Adipose tissue (tissue), 3 donors: ENCODE results near the gene MARF1. TPM values are rescaled to one million over a fixed set of nuclear protein-coding genes. Genes with fewer than 3 reads are reported as not detected.
A peak's percentile ranks its signal among the peaks of the same experiment; 100 is the strongest.
"Not testable (repeated sequence)": the region's sequence is repeated elsewhere in the genome, so short reads cannot be mapped to it uniquely, and the experiment has no call there.

ENCODE experiments used
- H3K27ac ChIP-seq: one replicate; pipeline ENCODE4 v1.5.1; 2013; ENCODE audit warnings: low read depth, low read length
- WGBS, 3 donors: extraction: QIAGEN DNeasy Blood & Tissue Kit; methylation state at CpG; one replicate each; pipeline ENCODE4 v1.1.7; 2013; 5-methylcytosine and 5-hydroxymethylcytosine counted together
- polyA plus RNA-seq, 3 donors: library from polyadenylated mRNA; stranded (reverse); fragments of 200-250 nt; gene quantifications; one replicate each; pipeline ENCODE4 v1.2.3, GENCODE V29; 2013
- donor health status: healthy with polysubstance abuse.
- donor health status: Bipolar disorder and iron deficiency.
- donor health status: healthy.

Gene MARF1
- polyA plus RNA-seq, 3 donors = 11.3 to 27.6 (median 14.7) TPM

GRCh38 chr16:15658556-15658955, 15.6 kb upstream of the MARF1 start:
- H3K27ac ChIP-seq = no peak overlapping the region
- WGBS, 3 donors = 95% methylated on average over 5 of the region's 5 CpGs

- WGBS, 3 donors = 86 to 90% (median 89%) methylated on average over 6 of the region's 6 CpGs
- H3K27ac ChIP-seq = no peak overlapping the region
Observed at GRCh38 chr16:15658149-15658548, 15.2 kb upstream of the MARF1 start.

GRCh38 chr16:15655561-15655960, 12.6 kb upstream of the MARF1 start:
- WGBS, 3 donors = 96 to 99% (median 97%) methylated on average over 3 of the region's 6 CpGs
- H3K27ac ChIP-seq = not testable (repeated sequence)

DNA sequence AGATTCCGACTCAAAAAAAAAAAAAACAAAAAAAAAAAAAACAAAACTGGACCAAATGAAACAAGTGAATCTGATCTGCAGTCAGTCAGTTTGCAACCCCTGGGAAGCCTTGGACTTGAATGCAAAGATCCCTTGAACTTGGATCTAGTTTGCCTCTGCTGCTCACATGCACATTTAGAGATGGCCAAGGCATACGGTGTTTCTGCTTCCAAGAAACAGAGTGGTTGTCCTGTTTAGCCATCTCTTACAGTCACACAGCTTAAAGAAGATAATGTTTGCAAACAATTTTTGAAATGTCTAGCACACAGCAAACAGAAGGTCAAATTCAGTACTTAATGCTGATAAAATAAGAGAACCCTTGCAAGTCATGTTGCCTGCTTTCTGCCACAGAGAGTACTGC, 11.6 kb upstream of the MARF1 start:
- H3K27ac ChIP-seq = no peak overlapping the region

DNA sequence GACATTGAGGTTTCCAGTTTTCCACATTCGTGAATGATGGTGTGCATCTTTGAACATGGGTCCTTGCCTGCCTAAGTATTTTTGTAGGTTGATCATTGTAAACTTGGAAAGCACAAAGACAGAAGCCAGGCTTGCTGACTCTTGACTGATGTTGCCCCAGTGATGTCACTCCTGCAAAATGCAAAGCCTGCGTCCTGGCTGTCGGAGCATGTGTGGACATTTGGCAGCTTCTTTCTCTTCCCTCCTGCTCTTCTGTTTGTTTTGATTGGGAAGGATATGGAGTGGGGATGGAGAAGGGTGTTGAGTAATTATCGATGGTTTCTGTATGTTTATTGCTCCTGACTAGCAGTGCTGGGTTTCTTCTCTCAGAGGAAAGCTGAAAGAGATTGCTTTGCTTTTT, 10.3 kb upstream of the MARF1 start:
- no peak overlapping the region for H3K27ac ChIP-seq
- 32 to 44% (median 37%) methylated on average over 4 of the region's 4 CpGs for WGBS, 3 donors

More for the DNA sequence above, 11.6 kb upstream of the MARF1 start:
- WGBS, 3 donors = 76 to 82% (median 81%) methylated on average over 2 of the region's 2 CpGs

DNA sequence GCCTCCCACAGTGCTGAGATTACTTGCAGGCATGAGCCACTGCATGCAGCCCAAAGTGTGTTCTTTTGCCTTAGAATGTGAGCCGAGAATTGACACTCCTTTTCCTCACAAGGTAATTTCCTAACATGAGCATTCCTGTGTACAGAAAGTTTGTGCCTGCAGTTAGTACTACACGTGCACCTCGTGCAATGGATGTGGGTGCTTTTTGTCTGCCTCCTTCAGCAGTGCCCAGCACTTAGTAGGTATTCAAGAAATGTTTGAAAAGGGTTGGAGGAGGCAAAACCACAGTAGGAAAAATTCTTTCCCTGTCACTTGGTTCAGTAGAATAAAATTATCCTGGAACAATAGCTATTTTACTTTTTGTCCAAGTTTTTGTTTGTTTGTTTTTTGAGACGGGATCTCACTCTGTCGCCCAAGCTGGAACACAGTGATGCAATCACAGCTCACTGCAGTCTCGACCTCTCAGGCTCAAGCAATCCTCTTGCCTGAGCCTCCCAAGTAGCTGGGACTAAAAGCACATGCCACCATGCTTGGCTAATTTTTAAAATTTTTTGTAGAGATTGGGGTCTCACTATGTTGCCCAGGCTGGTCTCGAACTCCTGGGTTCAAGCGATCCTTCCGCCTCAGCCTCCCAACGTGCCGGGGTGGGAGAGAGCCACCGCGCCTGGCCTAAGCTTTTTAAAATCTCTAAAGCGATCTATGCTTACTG, 9.5 kb upstream of the MARF1 start:
- no peak overlapping the region for H3K27ac ChIP-seq
- 86 to 91% (median 90%) methylated on average over 14 of the region's 14 CpGs for WGBS, 3 donors

- WGBS, 3 donors = 0 to 2% (median 1%) methylated on average over 18 of the region's 18 CpGs
- no peak overlapping the region for H3K27ac ChIP-seq
Observed at GRCh38 chr16:15650698-15651171, 7.8 kb upstream of the MARF1 start.

DNA sequence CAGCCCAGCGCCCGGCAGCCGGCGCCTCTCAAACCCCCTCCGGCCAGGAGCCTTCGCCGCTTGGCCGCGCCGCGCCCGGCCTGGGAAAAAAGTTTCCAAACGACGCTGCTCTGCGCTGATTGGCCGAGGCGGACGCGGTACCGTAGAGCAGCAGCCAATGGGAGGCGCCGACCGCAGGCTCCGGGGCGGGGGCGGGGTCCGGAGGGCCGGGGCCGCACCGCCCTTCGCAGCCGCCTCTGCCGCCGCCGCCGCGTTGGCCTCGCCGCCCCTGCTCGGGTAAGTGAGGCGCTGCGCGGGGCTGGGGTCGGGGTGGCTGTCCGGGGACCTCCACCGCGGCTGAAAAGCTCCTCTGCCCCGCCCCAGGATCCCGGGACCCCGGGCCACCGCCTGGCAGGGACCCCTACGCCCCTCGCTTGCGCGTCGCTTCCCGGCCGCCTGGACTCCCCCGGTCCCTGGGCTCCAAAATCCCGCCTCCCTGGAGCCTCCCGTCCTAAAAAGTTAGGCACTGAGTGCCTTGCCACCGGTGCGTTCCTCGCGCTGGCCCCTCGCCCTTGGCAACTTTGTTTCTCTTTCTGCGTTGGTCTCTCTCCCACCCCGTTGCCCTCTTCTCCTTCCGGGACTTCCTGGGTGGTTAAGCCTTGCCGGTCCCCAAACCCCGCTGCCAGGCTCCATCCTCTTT, 7.2 kb upstream of the MARF1 start, which contains the start of gene NDE1:
NDE1 (plus strand) TSS at position 227 of the 679 bp plus-strand sequence. CDS start 14,534 bp downstream, outside the sequence.
- 1% methylated on average over 58 to 71 of the region's 71 CpGs for WGBS, 3 donors
- peak within 1 kb of the TSS; percentile 51 for H3K27ac ChIP-seq

DNA sequence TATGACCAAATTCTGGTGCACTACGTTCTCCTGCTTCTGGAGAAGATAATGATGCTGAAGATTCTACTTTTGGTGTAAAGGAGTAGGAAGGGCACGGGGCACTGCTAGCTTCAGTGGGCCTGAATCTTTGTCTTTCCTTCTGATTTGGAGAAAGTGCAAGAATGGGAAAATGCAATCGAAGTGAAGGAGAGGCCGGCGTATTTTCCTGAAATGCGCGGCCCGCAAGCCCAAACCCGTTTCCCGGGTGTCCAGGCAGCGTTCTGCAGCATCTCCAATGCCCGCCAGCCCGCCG, 6.7 kb upstream of the MARF1 start:
- WGBS, 3 donors = 0 to 2% (median 0%) methylated on average over 14 of the region's 14 CpGs
- no peak overlapping the region for H3K27ac ChIP-seq

DNA sequence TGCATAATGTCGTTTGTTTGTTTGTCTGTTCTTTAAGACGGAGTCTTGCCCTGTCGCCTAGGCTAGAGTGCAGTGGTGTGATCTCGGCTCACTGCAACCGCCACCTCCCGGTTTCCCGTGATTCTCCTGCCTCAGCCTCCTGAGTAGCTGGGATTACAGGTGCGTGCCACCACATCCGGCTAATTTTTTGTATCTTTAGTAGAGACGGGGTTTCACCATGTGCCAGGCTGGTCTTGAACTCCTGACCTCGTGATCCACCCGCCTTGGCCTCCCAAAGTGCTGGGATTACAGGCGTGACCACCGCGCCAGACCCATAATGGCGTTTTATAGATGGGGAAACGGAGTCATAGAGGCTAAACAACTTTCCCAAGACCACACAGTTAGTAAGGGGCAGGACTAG, 6.4 kb upstream of the MARF1 start:
- H3K27ac ChIP-seq = not testable (repeated sequence)
- WGBS, 3 donors = 59 to 67% (median 62%) methylated on average over 17 of the region's 17 CpGs

DNA sequence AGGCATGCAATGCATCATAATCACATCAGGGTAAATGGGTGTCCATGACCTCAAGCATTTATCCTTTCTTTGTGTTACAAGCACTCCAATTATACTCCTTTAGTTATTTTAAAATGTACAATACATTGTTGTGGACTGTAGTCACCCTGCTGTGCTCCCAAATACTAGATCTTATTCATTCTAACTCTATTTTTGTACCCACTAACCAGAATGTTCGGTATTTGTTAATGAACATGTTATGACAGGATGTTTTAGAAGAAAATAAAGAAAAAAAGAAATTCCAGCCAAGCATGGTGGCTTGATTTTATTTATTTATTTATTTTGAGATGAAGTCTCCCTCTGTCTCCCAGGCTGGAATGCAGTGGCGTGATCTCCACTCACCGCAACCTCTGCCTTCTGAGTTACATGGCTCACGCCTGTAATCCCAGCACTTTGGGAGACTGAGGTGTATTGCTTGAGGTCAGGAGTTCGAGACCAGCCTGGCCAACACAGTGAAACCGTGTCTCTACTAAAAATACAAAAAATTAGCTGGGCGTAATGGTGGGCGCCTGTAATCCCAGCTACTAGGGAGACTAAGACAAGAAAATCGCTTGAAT, 5.3 kb upstream of the MARF1 start:
- H3K27ac ChIP-seq = no peak overlapping the region
- WGBS, 3 donors = 87 to 94% (median 93%) methylated on average over 9 of the region's 9 CpGs

- WGBS, 3 donors = 76 to 83% (median 82%) methylated on average over 7 of the region's 7 CpGs
- H3K27ac ChIP-seq = no peak overlapping the region
Observed at GRCh38 chr16:15647294-15648014, 4.5 kb upstream of the MARF1 start.

DNA sequence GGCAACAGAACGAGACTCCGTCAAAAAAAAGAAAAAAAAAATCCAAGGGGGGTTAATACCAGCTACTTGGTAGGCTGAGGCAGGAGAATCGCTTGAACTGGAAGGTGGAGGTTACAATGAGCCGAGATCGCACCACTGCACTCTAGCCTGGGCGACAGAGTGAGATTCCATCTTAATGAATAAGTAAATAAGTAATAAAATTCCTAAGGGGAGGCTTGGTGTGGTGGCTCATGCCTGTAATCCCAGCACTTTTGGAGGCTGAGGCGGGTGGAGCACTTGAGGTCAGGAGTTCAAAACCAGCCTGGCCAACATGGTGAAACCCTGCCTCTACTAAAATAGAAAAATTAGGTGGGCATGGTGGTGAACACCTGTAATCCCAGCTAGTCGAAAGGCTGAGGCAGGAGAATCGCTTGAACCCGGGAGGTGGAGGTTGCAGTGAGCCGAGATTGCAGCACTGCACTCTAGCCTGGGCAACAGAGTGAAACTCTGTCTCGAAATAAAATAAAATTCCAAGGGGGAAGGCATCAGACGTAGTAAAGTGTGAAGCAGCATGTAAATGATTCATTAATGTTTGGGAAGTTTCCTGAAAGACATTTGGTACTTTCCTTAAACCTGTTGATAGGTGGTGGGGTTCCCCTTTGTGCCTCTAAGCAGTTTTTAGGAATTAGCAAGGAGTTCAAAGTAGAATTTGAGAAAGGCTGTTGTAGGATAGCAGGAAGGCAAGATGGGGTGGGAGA, 3.8 kb upstream of the MARF1 start:
- WGBS, 3 donors = 81 to 88% (median 88%) methylated on average over 13 of the region's 13 CpGs
- not testable (repeated sequence) for H3K27ac ChIP-seq

DNA sequence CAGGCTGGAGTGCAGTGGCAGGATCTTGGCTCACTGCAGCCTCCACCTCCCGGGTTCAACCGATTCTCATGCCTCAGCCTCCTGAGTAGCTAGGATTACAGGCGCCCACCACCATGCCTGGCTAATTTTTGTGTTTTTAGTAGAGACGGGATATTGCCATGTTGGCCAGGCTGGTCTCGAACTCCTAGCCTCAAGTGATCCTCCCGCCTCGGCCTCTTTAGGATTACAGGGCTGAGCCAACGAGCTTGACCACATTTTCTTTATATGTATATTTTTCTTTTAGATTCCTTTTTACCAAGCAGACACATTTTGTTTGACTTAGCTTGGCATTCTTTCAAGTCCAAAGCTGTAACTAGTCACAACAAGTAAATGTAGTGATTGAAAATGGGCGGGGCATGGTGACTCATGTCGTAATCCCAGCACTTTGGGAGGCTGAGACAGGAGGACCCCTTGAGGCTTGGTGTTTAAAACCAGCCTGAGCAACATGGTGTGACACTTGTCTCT, 2.1 kb upstream of the MARF1 start:
- WGBS, 3 donors = 89 to 92% (median 89%) methylated on average over 10 of the region's 10 CpGs
- H3K27ac ChIP-seq = not testable (repeated sequence)

GRCh38 chr16:15644267-15644961, 1.5 kb upstream of the MARF1 start:
- 73 to 80% (median 79%) methylated on average over 9 of the region's 9 CpGs for WGBS, 3 donors
- no peak overlapping the region for H3K27ac ChIP-seq

- no peak overlapping the region for H3K27ac ChIP-seq
- 14 to 18% (median 16%) methylated on average over 4 of the region's 4 CpGs for WGBS, 3 donors
Observed at GRCh38 chr16:15643946-15644250, 944 bp upstream of the MARF1 start.

DNA sequence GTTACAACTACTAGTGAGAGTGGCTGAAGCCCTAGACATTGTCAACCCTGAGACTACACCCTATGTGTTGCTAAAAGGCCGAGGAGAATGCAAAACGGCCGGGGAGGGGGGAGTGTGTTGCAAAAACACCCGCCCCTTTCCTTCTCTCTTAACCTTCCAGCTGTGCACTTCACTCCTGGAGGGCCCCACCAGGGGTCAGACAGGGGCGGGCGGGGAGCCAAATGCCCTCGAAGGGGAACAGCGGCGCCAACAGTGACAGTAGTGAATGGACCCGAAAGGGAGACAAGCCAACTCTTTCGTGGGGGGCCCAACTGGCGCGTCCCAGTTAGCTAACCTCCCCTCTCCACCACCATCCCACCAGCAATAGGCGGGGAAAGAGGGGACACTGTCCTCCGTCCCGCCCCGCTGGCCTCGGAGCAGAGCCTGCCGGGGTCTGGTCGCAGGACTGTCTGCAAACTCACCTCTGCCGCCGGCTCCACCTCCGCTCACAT, 352 bp downstream of the MARF1 start:
- WGBS, 3 donors = 0% methylated on average over 20 to 23 of the region's 23 CpGs
- peak overlapping the region; percentile 75 for H3K27ac ChIP-seq
